ENCODE data around the gene SNX8. TPM values are rescaled to one million over a fixed set of nuclear protein-coding genes. Genes with fewer than 3 reads are reported as not detected.
A peak's percentile ranks its signal among the peaks of the same experiment; 100 is the strongest.

Gene SNX8
- total RNA-seq, 2 experiments from 2014 or later = 12.1 to 42.0 TPM

GRCh38 chr7:2264158-2264557 lies 50.1 kb downstream of the SNX8 start:
- H4K20me1 ChIP-seq (ENCODE audit: insufficient read depth, low read length) = no peaks in the 10 kb centered on the region
- H3K4me3 ChIP-seq (ENCODE audit: low read depth, low read length, poor library complexity, severe bottlenecking) = no peak overlapping the region
- ChIA-PET CTCF (ENCODE audit: unreplicated experiment) (no interaction called here), POLR2A (no interaction called here)
- no peaks in the 10 kb centered on the region for H3K9me3 ChIP-seq (ENCODE audit: low read length)
- no peak for DNase-seq (ENCODE audit: low spot score)
- H3K79me2 ChIP-seq (ENCODE audit: insufficient read depth, low read depth, low read length) = no peaks in the 10 kb centered on the region
- TF ChIP-seq CTCF (conservative IDR thresholded peaks at IDR 0.05; ENCODE audit: low read length) = no peak
- TF ChIP-seq EZH2phosphoT487 (IDR thresholded peaks at IDR 0.05; ENCODE audit: borderline replicate concordance, low read depth, low read length) = no peak
- intact Hi-C loops (cut with micrococcal nuclease; ENCODE audit: unreplicated experiment) = no loop called here
- no peak overlapping the region for H3K27ac ChIP-seq (ENCODE audit: low read depth, low read length, poor library complexity, severe bottlenecking)
- H3K4me2 ChIP-seq (ENCODE audit: low read length) = no peak overlapping the region
- no peaks in the 10 kb centered on the region for H3K9me2 ChIP-seq (ENCODE audit: insufficient read depth, low read length)
- BruUV-seq (replicated peaks) = no TSS peak
- H3K36me3 ChIP-seq (ENCODE audit: insufficient read depth, low read length) = peaks cover 23% of the 10 kb centered on the region
- peaks cover 21% of the 10 kb centered on the region for H3K4me1 ChIP-seq (ENCODE audit: insufficient read depth, low read length, poor library complexity, severe bottlenecking)
- H2AFZ ChIP-seq (ENCODE audit: low read length) = no peak overlapping the region

- Histone ChIP-seq H3K36me3 (ENCODE audit: insufficient read depth, low read length) (peaks cover 23% of the 10 kb centered on the region), H3K9me3 (ENCODE audit: low read length) (no peaks in the 10 kb centered on the region), H3K4me1 (ENCODE audit: insufficient read depth, low read length, poor library complexity, severe bottlenecking) (peaks cover 30% of the 10 kb centered on the region), H3K4me3 (ENCODE audit: low read depth, low read length, poor library complexity, severe bottlenecking) (no peak overlapping the region), H3K27ac (ENCODE audit: low read depth, low read length, poor library complexity, severe bottlenecking) (no peak overlapping the region), H3K79me2 (ENCODE audit: insufficient read depth, low read depth, low read length) (no peaks in the 10 kb centered on the region), H2AFZ (ENCODE audit: low read length) (no peak overlapping the region), H3K9me2 (ENCODE audit: insufficient read depth, low read length) (no peaks in the 10 kb centered on the region), H4K20me1 (ENCODE audit: insufficient read depth, low read length) (no peaks in the 10 kb centered on the region), H3K4me2 (ENCODE audit: low read length) (no peak overlapping the region)
- BruUV-seq (replicated peaks) = no TSS peak
- no peak for TF ChIP-seq EZH2phosphoT487 (IDR thresholded peaks at IDR 0.05; ENCODE audit: borderline replicate concordance, low read depth, low read length)
- TF ChIP-seq CTCF (conservative IDR thresholded peaks at IDR 0.05; ENCODE audit: low read length) = no peak
- no peak for DNase-seq (ENCODE audit: low spot score)
- intact Hi-C loops (cut with micrococcal nuclease; ENCODE audit: unreplicated experiment) = no loop called here
- ChIA-PET CTCF (ENCODE audit: unreplicated experiment) (no interaction called here), POLR2A (no interaction called here)
Observed at GRCh38 chr7:2263176-2263575, 51.1 kb downstream of the SNX8 start.

DNA sequence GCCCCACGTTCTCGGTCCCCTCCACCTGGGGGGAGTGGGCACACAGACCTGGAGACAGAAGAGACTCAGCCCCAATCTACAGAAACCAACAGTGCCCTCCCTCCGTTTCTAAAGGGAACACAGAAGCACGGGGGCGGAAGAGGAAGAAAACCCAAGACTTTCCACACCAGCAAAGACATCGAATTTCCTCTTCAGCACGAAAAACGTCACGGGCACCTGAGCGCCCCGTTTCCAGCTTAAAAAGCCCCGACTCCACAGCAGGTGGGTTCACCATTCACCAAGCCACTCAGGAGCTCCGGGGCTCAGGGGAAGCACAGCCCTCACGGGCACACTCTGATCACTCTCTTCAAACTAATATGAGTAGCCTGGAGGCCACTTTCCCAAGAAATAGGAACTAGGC lies 52.6 kb downstream of the SNX8 start:
- peak; percentile 59 for DNase-seq (ENCODE audit: low spot score)
- H3K27ac ChIP-seq (ENCODE audit: low read depth, low read length, poor library complexity, severe bottlenecking) = peak overlapping the region; percentile 41
- H3K9me3 ChIP-seq (ENCODE audit: low read length) = no peaks in the 10 kb centered on the region
- no peak overlapping the region for H3K4me3 ChIP-seq (ENCODE audit: low read depth, low read length, poor library complexity, severe bottlenecking)
- BruUV-seq (replicated peaks) = no TSS peak
- H4K20me1 ChIP-seq (ENCODE audit: insufficient read depth, low read length) = no peaks in the 10 kb centered on the region
- H3K4me2 ChIP-seq (ENCODE audit: low read length) = peak overlapping the region; percentile 48; the same call in 1 of the 2 replicates
- peaks cover 20% of the 10 kb centered on the region for H3K36me3 ChIP-seq (ENCODE audit: insufficient read depth, low read length)
- peaks cover 30% of the 10 kb centered on the region for H3K4me1 ChIP-seq (ENCODE audit: insufficient read depth, low read length, poor library complexity, severe bottlenecking)
- no peaks in the 10 kb centered on the region for H3K9me2 ChIP-seq (ENCODE audit: insufficient read depth, low read length)
- H2AFZ ChIP-seq (ENCODE audit: low read length) = no peak overlapping the region; the same call in 1 of the 2 replicates
- CTCF ChIA-PET (ENCODE audit: unreplicated experiment) = no interaction called here
- H3K79me2 ChIP-seq (ENCODE audit: insufficient read depth, low read depth, low read length) = no peaks in the 10 kb centered on the region
- intact Hi-C loops (cut with micrococcal nuclease; ENCODE audit: unreplicated experiment) = no loop called here
- TF ChIP-seq EZH2phosphoT487 (IDR thresholded peaks at IDR 0.05; ENCODE audit: borderline replicate concordance, low read depth, low read length) (no peak), CTCF (conservative IDR thresholded peaks at IDR 0.05; ENCODE audit: low read length) (no peak)
- POLR2A ChIA-PET = interaction anchor here (0.5 to 1.2 kb wide), 5 partner anchors 13 to 153 kb away, joined by 3 to 6 read pairs (median 5); no protein-coding TSS in a partner anchor

All from OCI-LY7 (cell line).